ENCODE data around the gene SPACA9. TPM values are rescaled to one million over a fixed set of nuclear protein-coding genes. Genes with fewer than 3 reads are reported as not detected.

The SPACA9 gene
- total and polyA plus RNA-seq, 3 experiments from 2014 or later = 1.4 to 2.8 (median 2.6) TPM

DNA sequence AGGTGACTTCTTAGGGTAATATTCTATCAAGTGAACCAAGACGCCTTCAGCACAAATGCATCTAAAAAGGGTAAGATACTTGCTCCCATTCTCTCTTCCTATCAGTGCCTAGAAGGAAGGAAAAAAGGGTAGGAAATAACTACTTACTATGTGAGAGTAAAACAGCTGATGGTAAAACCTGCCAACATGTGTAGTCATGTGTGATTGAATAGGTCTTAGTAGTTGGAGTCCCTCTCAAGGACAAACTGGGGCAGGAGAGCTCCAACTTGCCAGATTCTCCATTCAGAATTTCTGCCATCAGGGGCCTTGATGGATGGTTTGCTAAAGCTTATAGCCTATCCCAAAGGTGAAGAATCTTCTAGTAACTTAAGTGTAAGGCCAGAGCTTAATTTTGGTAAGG lies 60.5 kb downstream of the SPACA9 start:
- no peak overlapping the region for H3K27ac Mint-ChIP-seq
- H3K27me3 Mint-ChIP-seq = no peaks in the 10 kb centered on the region
- Histone ChIP-seq H3K9me3 (ENCODE audit: low read length) (no peaks in the 10 kb centered on the region), H3K27me3 (ENCODE audit: insufficient read depth, low read length, poor library complexity, severe bottlenecking) (no peaks in the 10 kb centered on the region), H3K4me3 (ENCODE audit: low read length) (no peak overlapping the region), H3K36me3 (ENCODE audit: insufficient read depth, low read length) (peaks cover 5% of the 10 kb centered on the region), H3K4me1 (ENCODE audit: insufficient read depth, low read length) (peaks cover 16% of the 10 kb centered on the region), H3K27ac (ENCODE audit: low read depth, low read length) (no peak overlapping the region)
- peak overlapping the region in 1 of 7 donors; percentile 23 for H3K4me3 Mint-ChIP-seq
- DNase-seq = no peak
- POLR2A ChIA-PET = no interaction called here
- H3K36me3 Mint-ChIP-seq = peaks cover 0 to 19% (median 9%) of the 10 kb centered on the region in 3 donors
- CTCF ChIA-PET = no interaction called here
- H3K9me3 Mint-ChIP-seq = no peaks in the 10 kb centered on the region
- peaks cover 16 to 47% (median 26%) of the 10 kb centered on the region in 3 donors for H3K4me1 Mint-ChIP-seq

Other genes with a start within 250 kb of the SPACA9 start
- gene DDX31, start 208.9 kb upstream of the SPACA9 start, total RNA-seq = 10 to 100 TPM; 28.6 to 31.3 TPM
- 7.8 TPM for gene DDX31, start 208.9 kb upstream of the SPACA9 start, polyA plus RNA-seq
- 10 to 100 TPM; 21.1 to 23.1 TPM for gene GTF3C4, start 208.4 kb upstream of the SPACA9 start, total RNA-seq
- gene GTF3C4, start 208.4 kb upstream of the SPACA9 start, polyA plus RNA-seq = 4.3 TPM
- not detected for gene AK8, start 614 bp upstream of the SPACA9 start, total RNA-seq
- not detected for gene AK8, start 614 bp upstream of the SPACA9 start, polyA plus RNA-seq
- gene TSC1, start 65.7 kb downstream of the SPACA9 start, total RNA-seq = 10 to 100 TPM; 33.9 to 37.1 TPM
- gene TSC1, start 65.7 kb downstream of the SPACA9 start, polyA plus RNA-seq = 12.6 TPM
- not detected for gene GFI1B, start 99.8 kb downstream of the SPACA9 start, total RNA-seq
- gene GFI1B, start 99.8 kb downstream of the SPACA9 start, polyA plus RNA-seq = not detected
- 10 to 100 TPM; 87.8 to 91.8 TPM for gene GTF3C5, start 152.1 kb downstream of the SPACA9 start, total RNA-seq
- gene GTF3C5, start 152.1 kb downstream of the SPACA9 start, polyA plus RNA-seq = 38.5 TPM
- 1 to 10 TPM; 1.1 to 1.2 TPM for gene CEL, start 183.1 kb downstream of the SPACA9 start, total RNA-seq
- gene CEL, start 183.1 kb downstream of the SPACA9 start, polyA plus RNA-seq = not detected
- 10 to 100 TPM; 59.1 to 67.8 TPM for gene RALGDS, start 242.3 kb downstream of the SPACA9 start, total RNA-seq
- gene RALGDS, start 242.3 kb downstream of the SPACA9 start, polyA plus RNA-seq = 78.0 TPM

All from CD8-positive, alpha-beta memory T cell (primary cell).